Astrocyte of the spinal cord (primary cell): Measurements from ENCODE around the gene DPP6.

Source experiments
- DNase-seq: peaks from one replicate; pipeline ENCODE4 v3.0.0; 2011; ENCODE audit warnings: low read depth, low spot score
- H3K4me3 ChIP-seq: 2 replicates; pipeline ENCODE4 v1.5.1; 2011; ENCODE audit warnings: low read depth, mild to moderate bottlenecking, low read length, moderate library complexity
- CTCF ChIP-seq: IDR thresholded peaks from 2 replicates; pipeline ENCODE4 v1.5.1; 2012; ENCODE audit warnings: low read depth, mild to moderate bottlenecking, low read length, inconsistent platforms
- in situ Hi-C: cut with HindIII; loops from 2 replicates; pipeline ENCODE4 v1.10.0; 2017; ENCODE audit warnings: low sequenced_read_pairs

The DPP6 gene

GRCh38 chr7:154574235-154574634, 522.0 kb downstream of the DPP6 start:
- no peak for DNase-seq
- in situ Hi-C loops: no loop called here
- TF ChIP-seq CTCF: no peak
- H3K4me3 ChIP-seq: no peak overlapping the region

- TF ChIP-seq CTCF: no peak
- in situ Hi-C loops: no loop called here
Measured at GRCh38 chr7:154575497-154575896, 523.3 kb downstream of the DPP6 start.

GRCh38 chr7:154576604-154577003, 524.4 kb downstream of the DPP6 start:
- no peak for DNase-seq
- TF ChIP-seq CTCF: no peak
- in situ Hi-C loops: no loop called here
- no peak overlapping the region for H3K4me3 ChIP-seq

More at GRCh38 chr7:154575497-154575896, 523.3 kb downstream of the DPP6 start:
- H3K4me3 ChIP-seq: no peak overlapping the region
- no peak for DNase-seq

GRCh38 chr7:154577141-154577873, 525.1 kb downstream of the DPP6 start:
- in situ Hi-C loops: no loop called here
- no peak overlapping the region for H3K4me3 ChIP-seq
- no peak for TF ChIP-seq CTCF
- DNase-seq: no peak

- TF ChIP-seq CTCF: no peak
- in situ Hi-C loops: no loop called here
- no peak for DNase-seq
- no peak overlapping the region for H3K4me3 ChIP-seq
Measured at GRCh38 chr7:154578336-154578735, 526.1 kb downstream of the DPP6 start.

- in situ Hi-C loops: no loop called here
- no peak overlapping the region for H3K4me3 ChIP-seq
- no peak for DNase-seq
- no peak for TF ChIP-seq CTCF
Measured at GRCh38 chr7:154579711-154580110, 527.5 kb downstream of the DPP6 start.
